Fibroblast of skin of left biceps (primary cell): ENCODE results near the gene CLEC11A.
"Not testable (repeated sequence)": the region's sequence is repeated elsewhere in the genome, so short reads cannot be mapped to it uniquely, and the experiment has no call there.

ENCODE experiments used
- DNase-seq, 2 experiments: peaks; one replicate each; pipeline ENCODE4 v3.0.0-alpha.2; 2013; ENCODE audit warnings: low read depth in 2 of 2

The CLEC11A gene

DNA sequence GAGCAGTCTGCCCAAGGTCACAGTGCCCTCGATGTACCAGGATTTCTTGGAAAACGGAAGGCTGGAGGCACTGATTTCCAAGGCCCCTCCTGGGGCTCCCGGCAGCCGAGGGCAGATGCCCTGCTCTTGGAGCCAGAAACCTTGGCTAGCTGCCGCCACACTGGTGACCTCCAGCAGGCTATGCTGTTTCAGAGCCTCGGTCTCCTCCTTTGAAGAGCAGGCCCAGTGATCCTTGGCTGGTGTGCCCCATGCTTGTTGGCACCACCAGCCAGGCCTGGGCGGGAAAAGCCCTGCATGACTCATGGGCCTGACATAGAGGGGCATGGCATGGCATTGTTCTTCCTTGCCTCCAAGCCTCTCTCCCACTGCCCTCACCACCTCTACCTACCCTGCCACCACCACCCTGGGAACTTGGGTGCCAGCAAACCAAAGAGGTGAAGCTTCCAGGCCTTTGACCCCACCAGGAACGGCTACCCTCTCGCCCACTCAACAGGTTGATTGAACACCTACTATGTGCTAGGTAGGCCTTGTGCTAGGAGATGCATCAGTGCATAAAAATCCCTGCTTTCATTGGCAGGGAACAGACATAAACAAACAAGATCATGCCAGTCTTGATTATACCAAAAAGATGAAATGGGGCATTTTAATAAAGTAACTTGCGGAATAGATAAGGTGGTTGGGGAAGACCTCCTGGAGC, 1.6 kb upstream of the CLEC11A start:
- no peak for DNase-seq

GRCh38 chr19:50722201-50723013, 757 bp upstream of the CLEC11A start:
- DNase-seq, result no peak

- DNase-seq, result no peak
Observed at GRCh38 chr19:50723735-50724521, 764 bp downstream of the CLEC11A start.

DNA sequence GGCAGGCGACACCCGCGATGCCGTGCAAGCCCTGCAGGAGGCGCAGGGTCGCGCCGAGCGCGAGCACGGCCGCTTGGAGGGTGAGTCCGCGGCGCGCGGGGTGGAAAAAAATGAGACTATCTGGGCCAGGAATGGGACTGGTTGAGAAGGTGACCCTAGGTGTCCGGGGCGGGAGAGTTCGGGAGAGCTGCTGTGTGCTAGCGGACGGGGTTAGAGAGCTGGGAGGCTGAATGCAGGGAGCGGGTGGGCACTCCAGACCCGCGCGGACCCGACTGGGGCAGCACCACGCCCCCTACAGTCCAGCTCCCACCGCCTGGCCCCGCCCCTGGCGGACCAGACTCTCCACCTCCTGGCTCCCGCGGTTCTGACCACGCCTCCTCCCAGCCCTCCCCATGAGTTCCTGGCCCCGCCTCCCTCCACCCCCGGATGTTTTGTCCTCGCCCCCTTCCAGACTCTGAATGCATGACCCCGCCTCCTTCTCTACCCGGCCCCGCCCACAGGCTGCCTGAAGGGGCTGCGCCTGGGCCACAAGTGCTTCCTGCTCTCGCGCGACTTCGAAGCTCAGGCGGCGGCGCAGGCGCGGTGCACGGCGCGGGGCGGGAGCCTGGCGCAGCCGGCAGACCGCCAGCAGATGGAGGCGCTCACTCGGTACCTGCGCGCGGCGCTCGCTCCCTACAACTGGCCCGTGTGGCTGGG, 1.5 kb downstream of the CLEC11A start:
- DNase-seq, result peak; percentile 98 to 99

DNA sequence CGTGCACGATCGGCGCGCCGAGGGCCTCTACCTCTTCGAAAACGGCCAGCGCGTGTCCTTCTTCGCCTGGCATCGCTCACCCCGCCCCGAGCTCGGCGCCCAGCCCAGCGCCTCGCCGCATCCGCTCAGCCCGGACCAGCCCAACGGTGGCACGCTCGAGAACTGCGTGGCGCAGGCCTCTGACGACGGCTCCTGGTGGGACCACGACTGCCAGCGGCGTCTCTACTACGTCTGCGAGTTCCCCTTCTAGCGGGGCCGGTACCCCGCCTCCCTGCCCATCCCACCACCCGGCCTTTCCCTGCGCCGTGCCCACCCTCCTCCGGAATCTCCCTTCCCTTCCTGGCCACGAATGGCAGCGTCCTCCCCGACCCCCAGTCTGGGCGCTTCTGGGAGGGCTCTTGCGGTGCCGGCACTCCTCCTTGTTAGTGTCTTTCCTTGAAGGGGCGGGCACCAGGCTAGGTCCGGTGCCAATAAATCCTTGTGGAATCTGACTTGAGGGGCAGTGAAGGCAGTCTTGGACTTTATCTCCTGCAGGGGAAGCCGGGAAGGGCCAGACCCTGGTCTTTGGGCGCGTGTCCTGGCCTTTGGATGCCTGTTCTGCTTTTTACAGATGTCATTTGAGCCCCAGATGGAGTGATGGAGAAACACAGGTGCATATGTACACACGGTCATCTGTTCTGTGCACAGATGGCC, 2.2 kb downstream of the CLEC11A start:
- no peak for DNase-seq

DNA sequence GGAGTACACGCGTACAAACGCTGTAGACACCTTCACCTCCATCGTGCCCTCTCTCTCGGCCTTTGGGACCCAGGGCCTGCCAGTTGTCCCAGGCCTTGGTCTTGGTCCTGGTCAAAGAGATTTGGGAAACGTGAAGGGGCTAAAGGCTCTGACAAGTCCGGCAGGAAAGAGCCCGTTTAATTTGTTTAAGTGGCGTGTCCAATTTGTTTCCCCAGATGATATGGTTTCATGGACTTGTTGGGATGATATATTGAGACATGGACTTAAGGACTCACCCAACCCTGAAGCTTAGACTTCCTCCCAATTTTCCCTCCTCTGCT, 2.7 kb downstream of the CLEC11A start:
- no peak for DNase-seq

DNA sequence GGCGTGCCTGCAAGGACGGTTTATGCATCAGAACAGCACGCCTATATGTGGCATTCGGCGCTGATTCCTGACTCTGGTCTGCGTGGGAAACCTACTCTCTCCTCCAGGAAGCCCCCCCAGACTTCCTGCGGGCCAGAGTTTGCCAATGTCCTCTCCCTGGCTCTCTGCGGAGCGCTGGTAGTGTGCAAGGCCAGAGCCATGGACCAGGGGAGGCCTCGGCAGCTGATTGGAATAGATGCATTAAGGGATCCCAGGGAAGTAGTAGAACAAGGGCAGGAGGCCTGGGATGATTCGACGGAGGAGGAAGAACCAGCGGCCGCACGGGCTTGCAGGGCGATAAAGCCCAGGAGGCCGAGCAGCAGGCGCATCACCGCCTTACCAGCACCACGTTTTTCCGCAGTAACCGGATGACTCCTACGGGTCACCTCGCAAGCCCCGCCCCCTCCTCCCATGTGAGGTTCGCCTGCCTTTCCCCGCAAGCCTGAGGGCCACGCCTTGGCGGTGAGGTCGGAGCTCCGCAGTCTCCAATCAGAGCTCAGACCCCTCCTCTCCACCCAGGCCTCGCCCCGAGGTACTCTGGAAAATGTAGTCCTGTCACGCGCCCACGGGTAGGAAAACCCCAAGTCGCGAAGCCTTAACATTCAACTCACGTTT, 5.0 kb downstream of the CLEC11A start:
- DNase-seq, result peak; percentile 49 to 50

DNA sequence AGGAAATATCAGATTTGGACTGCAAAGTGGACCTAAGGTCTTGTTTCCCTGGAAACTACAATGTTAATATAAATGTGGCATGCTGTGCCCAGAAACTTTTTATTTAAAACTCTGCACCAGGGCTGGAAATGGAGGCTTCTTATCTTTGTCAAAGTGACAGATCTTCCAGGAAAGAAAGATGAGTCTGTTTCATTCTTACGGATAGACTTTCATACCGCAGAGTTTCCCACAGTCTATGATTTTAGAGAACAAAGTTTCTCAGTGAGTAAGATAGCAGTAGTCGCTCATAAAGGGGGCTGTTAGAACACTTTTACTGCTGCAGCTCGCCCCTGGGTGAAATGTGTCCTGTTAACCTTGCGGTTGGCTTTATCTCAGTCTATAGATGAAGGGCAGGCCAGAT, 6.7 kb downstream of the CLEC11A start:
- DNase-seq, result no peak

GRCh38 chr19:50735869-50736268, 12.7 kb downstream of the CLEC11A start:
- no peak for DNase-seq

- no peak for DNase-seq
Observed at GRCh38 chr19:50736338-50736737, 13.2 kb downstream of the CLEC11A start.

- DNase-seq, result no peak
Observed at GRCh38 chr19:50739132-50739913, 16.2 kb downstream of the CLEC11A start.

DNA sequence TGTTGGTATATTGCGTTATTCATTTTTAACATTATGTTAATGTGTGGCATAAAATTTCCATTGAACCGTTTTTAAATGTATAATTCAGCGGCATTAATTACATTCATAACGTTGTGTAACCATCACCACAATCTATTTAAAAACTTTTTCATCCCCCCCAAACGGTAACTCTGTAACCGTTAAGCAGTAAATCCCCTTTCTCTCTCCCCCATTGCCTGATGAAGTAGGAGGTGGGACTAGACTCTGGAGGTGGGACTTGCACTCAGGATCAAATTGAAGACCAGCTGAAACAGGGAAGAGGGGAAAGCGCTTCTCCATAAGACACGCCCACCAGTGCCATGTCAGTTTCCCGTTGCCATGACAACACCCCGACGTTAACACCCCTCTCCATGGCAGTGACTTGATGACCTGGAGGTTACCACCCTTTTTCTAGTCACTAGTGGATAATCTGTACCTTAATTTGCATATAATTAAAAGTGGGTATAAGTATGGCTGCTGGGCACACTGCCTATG, 16.8 kb downstream of the CLEC11A start:
- DNase-seq, result no peak

GRCh38 chr19:50741179-50741933, 18.2 kb downstream of the CLEC11A start:
- DNase-seq, result no peak

GRCh38 chr19:50743537-50743936, 20.4 kb downstream of the CLEC11A start:
- DNase-seq, result no peak

GRCh38 chr19:50745221-50745620, 22.1 kb downstream of the CLEC11A start:
- no peak for DNase-seq

DNA sequence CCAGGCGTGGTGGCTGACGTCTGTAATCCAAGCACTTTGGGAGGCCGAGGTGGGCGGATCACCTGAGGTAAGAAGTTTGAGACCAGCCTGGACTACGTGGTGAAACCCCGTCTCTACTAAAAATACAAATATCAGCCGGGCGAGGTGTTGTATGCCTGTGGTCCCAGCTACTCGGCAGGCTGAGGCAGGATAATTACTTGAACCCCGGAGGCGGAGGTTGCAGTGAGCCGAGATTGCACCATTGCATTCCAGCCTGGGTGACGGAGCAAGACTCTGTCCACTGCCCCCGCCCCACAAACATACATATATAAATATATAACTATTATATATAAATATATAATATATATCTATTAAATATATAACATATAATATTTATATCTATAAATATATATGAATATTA, 24.0 kb downstream of the CLEC11A start:
- DNase-seq, result not testable (repeated sequence)

- no peak for DNase-seq
Observed at GRCh38 chr19:50749490-50749889, 26.3 kb downstream of the CLEC11A start.

DNA sequence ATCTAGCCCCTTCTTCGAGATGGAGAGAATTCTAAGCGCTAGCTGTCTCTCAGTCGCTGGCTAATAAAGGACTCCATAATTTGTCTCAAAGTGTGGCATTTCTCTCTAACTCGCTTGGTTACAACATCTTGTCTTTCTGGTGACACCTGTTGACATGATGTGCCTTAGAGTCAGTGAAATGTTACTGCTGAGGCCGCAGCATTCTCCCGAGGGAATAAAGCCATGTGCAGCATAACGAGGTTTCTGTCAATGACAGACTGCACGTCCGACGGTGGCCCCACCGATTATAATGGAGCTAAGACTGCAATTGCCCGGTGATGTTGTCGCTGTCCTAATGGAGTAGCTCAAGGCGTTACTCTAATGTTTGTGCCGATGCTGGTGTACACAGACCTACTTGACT, 26.8 kb downstream of the CLEC11A start:
- no peak for DNase-seq

DNA sequence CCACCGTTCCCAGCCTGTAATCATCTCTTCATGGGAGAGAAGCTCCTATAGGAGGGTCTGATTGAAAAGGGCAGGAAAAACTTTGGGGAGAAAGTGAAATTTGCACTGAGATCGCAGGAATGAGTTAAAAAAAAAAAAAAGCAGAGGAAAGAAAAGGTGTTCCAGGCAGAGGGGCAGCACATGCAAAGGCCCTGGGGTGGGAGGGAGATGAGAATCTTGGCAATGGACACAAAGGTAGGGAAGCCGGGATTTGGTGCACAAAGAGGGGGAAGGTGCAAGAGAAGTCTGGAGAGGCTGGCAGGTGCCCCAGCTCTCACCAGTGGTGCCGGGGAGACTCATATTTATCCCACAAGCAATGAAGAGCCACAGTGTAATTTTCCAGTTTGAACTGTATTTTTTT, 30.7 kb downstream of the CLEC11A start:
- no peak for DNase-seq
